K562 (cell line): ENCODE measurements around the gene MYBPC3. TPM values are rescaled to one million over a fixed set of nuclear protein-coding genes. Genes with fewer than 3 reads are reported as not detected.

ENCODE experiments used
- CBX3 ChIP-seq, 2 experiments: IDR thresholded peaks; 1 replicate in 1 of 2; 2 replicates in 1 of 2; pipeline ENCODE4 v1.6.1; 2012; ENCODE audit warnings: inconsistent platforms in 2 of 2, low read length in 2 of 2, borderline replicate concordance in 1 of 2, control low read depth in 1 of 2
- ETS2 ChIP-seq: IDR thresholded peaks from 2 replicates; pipeline ENCODE4 v1.6.1; 2016; ENCODE audit warnings: borderline replicate concordance, missing genetic modification characterization, mild to moderate bottlenecking, moderate library complexity, missing compliant biosample characterization; ENCODE audit not compliant: poor library complexity, severe bottlenecking
- FOXA3 ChIP-seq, 2 experiments: fragments of 450-650 bp in 1 of 2; sonication (generic) in 1 of 2; formaldehyde crosslinking; IDR thresholded peaks in 1 of 2; conservative IDR thresholded peaks in 1 of 2; 2 replicates each; pipeline versions ENCODE4 v1.4.0 to v1.8.0; 2020 to 2022; ENCODE audit warnings: mild to moderate bottlenecking in 2 of 2, missing genetic modification reagents in 1 of 2
- HMGN3 ChIP-seq: IDR thresholded peaks from 2 replicates; pipeline ENCODE4 v1.6.1; 2011; ENCODE audit warnings: borderline replicate concordance, low read depth, mild to moderate bottlenecking, mixed read lengths, low read length; ENCODE audit not compliant: insufficient read length; ENCODE audit errors: extremely low read depth
- MTF1 ChIP-seq: fragments of 250-450 bp; sonication (Bioruptor Pico); IDR thresholded peaks from 2 replicates; pipeline ENCODE4 v1.9.0; 2021; ENCODE audit warnings: moderate library complexity, mild to moderate bottlenecking, inconsistent platforms, borderline replicate concordance
- POLR2AphosphoS2 ChIP-seq: IDR thresholded peaks from 2 replicates; pipeline ENCODE4 v1.6.1; 2012; ENCODE audit warnings: low read length, improper control_type of control experiment
- PYGO2 ChIP-seq: fragments of 450-650 bp; IDR thresholded peaks from 2 replicates; pipeline ENCODE4 v1.6.1; 2016; ENCODE audit warnings: mild to moderate bottlenecking, missing genetic modification characterization, moderate library complexity, missing compliant biosample characterization
- RBM25 ChIP-seq: fragments of 200-400 bp; formaldehyde crosslinking; IDR thresholded peaks from 2 replicates; pipeline ENCODE4 v1.6.1; 2018; ENCODE audit warnings: low read length, low read depth, moderate library complexity; ENCODE audit not compliant: severe bottlenecking
- RHOXF2B ChIP-seq: fragments of 250-450 bp; sonication (Bioruptor Pico); conservative IDR thresholded peaks from 2 replicates; pipeline ENCODE4 v1.5.1; 2021
- SAFB2 ChIP-seq: fragments of 200-400 bp; formaldehyde crosslinking; IDR thresholded peaks from 2 replicates; pipeline ENCODE4 v1.6.1; 2018; ENCODE audit warnings: borderline replicate concordance, low read length, low read depth, moderate library complexity; ENCODE audit not compliant: severe bottlenecking
- TAF15 ChIP-seq: fragments of 200-400 bp; formaldehyde crosslinking; IDR thresholded peaks from 2 replicates; pipeline ENCODE4 v1.6.1; 2017; ENCODE audit warnings: mild to moderate bottlenecking, low read depth, low read length, moderate library complexity
- TBL1XR1 ChIP-seq, 2 experiments: IDR thresholded peaks; 2 replicates each; pipeline ENCODE4 v1.6.1; 2012; ENCODE audit warnings: improper control_type of control experiment in 2 of 2, low read length in 2 of 2, mild to moderate bottlenecking in 1 of 2
- TRIM24 ChIP-seq, 2 experiments: fragments of 450-650 bp; IDR thresholded peaks; 2 replicates each; pipeline ENCODE4 v1.6.1; 2016
- TRIM28 ChIP-seq: fragments of 450-650 bp; IDR thresholded peaks from 2 replicates; pipeline ENCODE4 v1.6.1; 2017
- ZBTB12 ChIP-seq: fragments of 250-450 bp; sonication (Bioruptor Pico); IDR thresholded peaks from 2 replicates; pipeline ENCODE4 v1.4.0; 2020
- ZBTB9 ChIP-seq: fragments of 450-650 bp; formaldehyde crosslinking; IDR thresholded peaks from 2 replicates; pipeline ENCODE4 v1.4.0; 2020; ENCODE audit warnings: mild to moderate bottlenecking, moderate library complexity
- ZFP36 ChIP-seq: fragments of 150-350 bp; IDR thresholded peaks from 2 replicates; pipeline ENCODE4 v1.6.1; 2018; ENCODE audit warnings: low read length, low read depth; ENCODE audit not compliant: partially characterized antibody
- ZKSCAN8 ChIP-seq: fragments of 200-800 bp; sonication (Bioruptor generic); IDR thresholded peaks from 2 replicates; pipeline ENCODE4 v1.6.1; 2016; ENCODE audit warnings: missing genetic modification characterization, missing compliant biosample characterization
- ZNF253 ChIP-seq: fragments of 250-450 bp; sonication (Bioruptor Pico); conservative IDR thresholded peaks from 2 replicates; pipeline ENCODE4 v1.6.1; 2021; ENCODE audit warnings: mild to moderate bottlenecking
- ZNF586 ChIP-seq: fragments of 450-650 bp; formaldehyde crosslinking; conservative IDR thresholded peaks from 2 replicates; pipeline ENCODE4 v1.4.0; 2020; ENCODE audit warnings: mild to moderate bottlenecking, moderate library complexity
- ZZZ3 ChIP-seq: fragments of 450-650 bp; IDR thresholded peaks from 2 replicates; pipeline ENCODE4 v1.6.1; 2016; ENCODE audit warnings: antibody characterized with exemption, mild to moderate bottlenecking, moderate library complexity
- polyA plus RNA-seq, 8 experiments: library from polyadenylated mRNA; depleted of rRNA in 4 of 8; stranded (reverse) in 5 of 8; unstranded in 3 of 8; fragments of >200 nt; fragmentation: Nextera tagmentation in 2 of 8; fragmentation: Illumina TruSeq in 1 of 8; extraction: Ambion mirVana in 2 of 8; extraction: Trizol in 1 of 8; gene quantifications; 2 replicates each; pipeline versions ENCODE4 v1.2.1 to v1.2.3, GENCODE V29; 2011 to 2014; ENCODE audit warnings: inconsistent platforms in 1 of 8, missing spikeins in 1 of 8
- total RNA-seq, 7 experiments: library from RNA; depleted of rRNA in 6 of 7; stranded (reverse); fragments of >200 nt in 6 of 7; fragmentation: Illumina TruSeq in 2 of 7; extraction: Trizol in 2 of 7; gene quantifications; 2 replicates each; pipeline versions ENCODE4 v1.2.1 to v1.2.3, GENCODE V29; 2011 to 2021; ENCODE audit warnings: low replicate concordance in 1 of 7
- TF ChIP-seq, protein P1 (sequence below): sonication (generic); formaldehyde crosslinking; IDR thresholded peaks from 2 replicates; pipeline ENCODE4 v1.8.0; 2023; ENCODE audit warnings: mild to moderate bottlenecking, missing genetic modification reagents
- TF ChIP-seq, protein P2 (sequence below), 3 experiments: fragments of 200-800 bp in 1 of 3; sonication (Bioruptor generic) in 1 of 3; sonication (generic) in 1 of 3; formaldehyde crosslinking in 1 of 3; IDR thresholded peaks; 2 replicates each; pipeline versions ENCODE4 v1.6.1 to v1.8.0; 2016 to 2022; ENCODE audit warnings: mild to moderate bottlenecking in 2 of 3, missing compliant biosample characterization in 2 of 3, missing genetic modification characterization in 2 of 3, missing genetic modification reagents in 1 of 3

The MYBPC3 gene
- total and polyA plus RNA-seq, 9 of the 15 experiments (the other 6 are each of a cell fraction or from before 2014, with no cell fraction given), result 0.01 TPM; not detected in 8

GRCh38 chr11:47389577-47390421 is 37.3 kb upstream of the MYBPC3 start (continued):
- TF ChIP-seq SAFB2, result no peak
- no peak for TF ChIP-seq ZZZ3
- TF ChIP-seq, protein P1, sequence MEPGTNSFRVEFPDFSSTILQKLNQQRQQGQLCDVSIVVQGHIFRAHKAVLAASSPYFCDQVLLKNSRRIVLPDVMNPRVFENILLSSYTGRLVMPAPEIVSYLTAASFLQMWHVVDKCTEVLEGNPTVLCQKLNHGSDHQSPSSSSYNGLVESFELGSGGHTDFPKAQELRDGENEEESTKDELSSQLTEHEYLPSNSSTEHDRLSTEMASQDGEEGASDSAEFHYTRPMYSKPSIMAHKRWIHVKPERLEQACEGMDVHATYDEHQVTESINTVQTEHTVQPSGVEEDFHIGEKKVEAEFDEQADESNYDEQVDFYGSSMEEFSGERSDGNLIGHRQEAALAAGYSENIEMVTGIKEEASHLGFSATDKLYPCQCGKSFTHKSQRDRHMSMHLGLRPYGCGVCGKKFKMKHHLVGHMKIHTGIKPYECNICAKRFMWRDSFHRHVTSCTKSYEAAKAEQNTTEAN (CRISPR knock-in tag), result no peak
- TF ChIP-seq ZBTB12, result no peak
- peak in 1 of 2 experiments; percentile 57; a peak in 1 of 3 replicates for TF ChIP-seq CBX3 (IDR thresholded peaks at IDR 0.05; ENCODE audit: borderline replicate concordance in 1 of 2, low read length in 2 of 2)
- TF ChIP-seq ZBTB9 (CRISPR knock-in tag), result no peak
- no peak for TF ChIP-seq RHOXF2B
- no peak for TF ChIP-seq TRIM24 (IDR thresholded peaks at IDR 0.05)
- TF ChIP-seq FOXA3 (CRISPR knock-in tag; conservative IDR thresholded peaks at IDR 0.05 in 1 of 2, IDR thresholded peaks at IDR 0.05 in 1 of 2), result no peak
- no peak for TF ChIP-seq TRIM28
- TF ChIP-seq MTF1 (CRISPR knock-in tag), result no peak
- peak; percentile 9 for TF ChIP-seq ZFP36
- no peak for TF ChIP-seq POLR2AphosphoS2
- no peak for TF ChIP-seq ZNF586
- peak; percentile 97 for TF ChIP-seq RBM25
- no peak for TF ChIP-seq PYGO2 (tag)
- TF ChIP-seq, protein P2, sequence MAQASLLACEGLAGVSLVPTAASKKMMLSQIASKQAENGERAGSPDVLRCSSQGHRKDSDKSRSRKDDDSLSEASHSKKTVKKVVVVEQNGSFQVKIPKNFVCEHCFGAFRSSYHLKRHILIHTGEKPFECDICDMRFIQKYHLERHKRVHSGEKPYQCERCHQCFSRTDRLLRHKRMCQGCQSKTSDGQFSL (CRISPR knock-in tag; IDR thresholded peaks at IDR 0.05), result no peak
- TF ChIP-seq, protein P2 (tag; IDR thresholded peaks at IDR 0.05), result no peak
- no peak for TF ChIP-seq TAF15
- peak; percentile 97 for TF ChIP-seq ZKSCAN8 (CRISPR knock-in tag)
- no peak for TF ChIP-seq ZNF253 (CRISPR knock-in tag)
- TF ChIP-seq ETS2 (tag), result no peak
- no peak for TF ChIP-seq TBL1XR1 (IDR thresholded peaks at IDR 0.05; ENCODE audit: low read length in 2 of 2)
- no peak for TF ChIP-seq HMGN3
